ENCODE data around the gene BECN2.

BECN2 gene

DNA sequence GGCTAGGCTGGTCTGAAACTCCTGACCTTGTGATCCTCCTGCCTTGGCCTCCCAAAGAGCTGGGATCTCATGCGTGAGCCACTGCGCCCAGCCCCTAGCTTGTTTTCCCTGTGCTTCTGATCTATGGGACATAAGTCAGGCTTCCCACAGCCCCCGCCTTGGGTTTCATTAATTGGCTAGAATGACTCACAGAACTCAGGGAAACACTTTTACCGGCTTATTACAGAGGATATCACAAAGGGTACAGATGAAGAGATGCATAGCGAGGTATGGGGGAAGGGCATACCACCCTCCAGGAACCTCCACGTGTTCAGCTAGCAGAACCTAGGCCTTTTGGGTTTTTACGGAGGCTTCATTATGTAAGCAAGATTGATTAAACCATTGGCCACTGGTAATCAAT lies 42.9 kb downstream of the BECN2 start:
- TF ChIP-seq, protein P1, sequence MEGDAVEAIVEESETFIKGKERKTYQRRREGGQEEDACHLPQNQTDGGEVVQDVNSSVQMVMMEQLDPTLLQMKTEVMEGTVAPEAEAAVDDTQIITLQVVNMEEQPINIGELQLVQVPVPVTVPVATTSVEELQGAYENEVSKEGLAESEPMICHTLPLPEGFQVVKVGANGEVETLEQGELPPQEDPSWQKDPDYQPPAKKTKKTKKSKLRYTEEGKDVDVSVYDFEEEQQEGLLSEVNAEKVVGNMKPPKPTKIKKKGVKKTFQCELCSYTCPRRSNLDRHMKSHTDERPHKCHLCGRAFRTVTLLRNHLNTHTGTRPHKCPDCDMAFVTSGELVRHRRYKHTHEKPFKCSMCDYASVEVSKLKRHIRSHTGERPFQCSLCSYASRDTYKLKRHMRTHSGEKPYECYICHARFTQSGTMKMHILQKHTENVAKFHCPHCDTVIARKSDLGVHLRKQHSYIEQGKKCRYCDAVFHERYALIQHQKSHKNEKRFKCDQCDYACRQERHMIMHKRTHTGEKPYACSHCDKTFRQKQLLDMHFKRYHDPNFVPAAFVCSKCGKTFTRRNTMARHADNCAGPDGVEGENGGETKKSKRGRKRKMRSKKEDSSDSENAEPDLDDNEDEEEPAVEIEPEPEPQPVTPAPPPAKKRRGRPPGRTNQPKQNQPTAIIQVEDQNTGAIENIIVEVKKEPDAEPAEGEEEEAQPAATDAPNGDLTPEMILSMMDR (IDR thresholded peaks at IDR 0.05; ENCODE audit: control extremely low read depth, extremely low read depth, low read depth, missing control alignments): no peak
- CTCF ChIA-PET: interaction anchor here (1.0 to 4.3 kb wide), 4 partner anchors 8 to 103 kb away, joined by 3 to 25 read pairs (median 12); partner anchors contain the start of gene BECN2
- DNase-seq (ENCODE audit: extremely low spot score): no peak
- POLR2A ChIA-PET: no interaction called here

DNA sequence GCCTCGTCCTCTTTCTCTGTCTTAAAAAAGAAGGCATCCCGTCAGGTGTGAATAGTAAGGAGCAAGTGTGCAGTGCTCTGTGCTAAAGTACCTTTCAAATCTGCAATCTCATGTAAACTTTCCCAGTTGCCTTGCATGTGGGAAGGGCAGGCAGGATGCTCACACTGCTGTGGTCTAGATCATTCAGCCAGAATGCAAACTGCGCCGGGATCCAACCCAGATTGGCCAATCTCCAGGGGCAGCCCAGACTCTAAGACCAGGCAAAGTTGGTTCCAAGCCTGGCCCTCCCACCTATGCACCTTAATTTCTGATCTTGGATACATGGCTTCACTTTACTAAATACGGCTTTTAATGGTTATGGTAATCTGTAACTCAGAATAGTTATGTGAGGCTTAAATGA lies 44.5 kb downstream of the BECN2 start:
- ChIA-PET CTCF (no interaction called here), POLR2A (no interaction called here)
- no peak for DNase-seq (ENCODE audit: extremely low spot score)
- TF ChIP-seq, protein P1 (IDR thresholded peaks at IDR 0.05; ENCODE audit: control extremely low read depth, extremely low read depth, low read depth, missing control alignments): no peak

GRCh38 chr1:242002510-242002909 lies 44.9 kb downstream of the BECN2 start:
- DNase-seq (ENCODE audit: extremely low spot score): no peak
- ChIA-PET POLR2A (no interaction called here), CTCF (no interaction called here)
- TF ChIP-seq, protein P1 (IDR thresholded peaks at IDR 0.05; ENCODE audit: control extremely low read depth, extremely low read depth, low read depth, missing control alignments): no peak

DNA sequence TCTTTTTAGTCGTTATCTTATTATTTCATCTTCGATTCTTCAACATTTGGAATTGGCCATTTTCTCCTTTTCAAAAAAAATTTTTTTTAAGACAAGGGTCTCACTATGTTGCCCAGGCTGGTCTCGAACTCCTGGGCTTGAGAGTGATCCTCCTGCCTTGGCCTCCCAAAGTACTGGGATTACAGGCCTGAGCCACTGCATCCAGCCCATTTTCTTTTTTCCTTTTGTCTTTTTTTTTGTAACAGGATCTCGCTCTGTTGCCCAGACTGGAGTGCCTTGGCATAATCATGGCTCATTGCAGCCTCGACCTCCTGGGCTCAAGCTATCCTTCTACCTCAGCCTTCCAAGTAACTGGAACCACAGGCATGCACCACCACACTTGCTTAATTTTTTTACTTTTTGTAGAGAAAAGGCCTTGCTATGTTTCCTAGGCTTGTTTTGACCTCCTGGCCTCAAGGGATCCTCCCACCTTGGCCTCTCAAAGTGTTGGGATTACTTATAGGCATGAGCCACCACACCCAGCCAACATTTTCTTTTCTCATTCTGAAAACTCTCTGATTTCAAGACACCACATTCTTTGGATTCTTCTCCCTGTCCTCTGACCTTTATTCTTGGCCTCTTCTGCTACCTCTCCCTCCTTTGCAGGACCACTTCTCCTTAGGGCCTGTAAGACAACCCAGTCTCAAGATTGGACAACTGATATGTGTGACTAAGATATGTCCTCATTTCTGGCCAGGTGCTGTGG lies 47.4 kb downstream of the BECN2 start:
- POLR2A ChIA-PET: no interaction called here
- no peak for DNase-seq (ENCODE audit: extremely low spot score)
- TF ChIP-seq, protein P1 (IDR thresholded peaks at IDR 0.05; ENCODE audit: control extremely low read depth, extremely low read depth, low read depth, missing control alignments): no peak
- CTCF ChIA-PET: no interaction called here

DNA sequence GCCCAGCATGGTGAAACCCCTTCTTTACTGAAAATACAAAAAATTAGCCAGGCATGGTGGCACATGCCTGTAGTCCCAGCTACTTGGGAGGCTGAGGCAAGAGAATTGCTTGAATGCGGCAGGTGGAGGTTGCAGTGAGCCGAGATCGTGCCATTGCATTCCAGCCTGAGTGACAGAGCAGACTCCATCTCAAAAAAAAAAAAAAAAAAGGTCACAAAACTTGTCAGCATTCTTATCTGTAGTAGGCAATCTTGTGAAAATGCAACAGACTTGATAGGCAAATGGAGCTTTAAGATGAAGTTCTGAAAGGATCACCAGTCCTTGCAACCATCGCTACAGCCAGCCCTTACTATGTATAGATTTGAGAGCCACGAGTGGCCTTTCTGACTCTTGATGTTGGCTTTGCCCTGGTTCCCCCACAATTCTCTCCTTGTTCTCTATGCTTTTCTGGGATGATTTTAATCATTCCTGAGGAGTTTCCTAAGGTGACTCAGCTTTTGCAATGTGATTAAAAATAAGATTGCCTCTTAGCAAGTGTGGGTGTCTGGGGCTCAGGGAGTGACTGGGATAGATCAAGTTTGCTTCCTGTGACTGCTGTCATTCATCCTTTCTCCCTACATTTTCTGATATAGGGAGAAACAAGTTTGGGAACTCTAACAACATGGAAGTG lies 48.4 kb downstream of the BECN2 start:
- TF ChIP-seq, protein P1 (IDR thresholded peaks at IDR 0.05; ENCODE audit: control extremely low read depth, extremely low read depth, low read depth, missing control alignments): no peak
- POLR2A ChIA-PET: no interaction called here
- DNase-seq (ENCODE audit: extremely low spot score): no peak
- CTCF ChIA-PET: interaction anchor here (1.0 to 4.4 kb wide), 3 partner anchors 8 to 395 kb away, joined by 3 to 21 read pairs (median 3); partner anchors contain the start of gene MAP1LC3C

- POLR2A ChIA-PET: no interaction called here
- TF ChIP-seq, protein P1 (IDR thresholded peaks at IDR 0.05; ENCODE audit: control extremely low read depth, extremely low read depth, low read depth, missing control alignments): no peak
- no peak for DNase-seq (ENCODE audit: extremely low spot score)
- CTCF ChIA-PET: interaction anchor here (0.9 to 4.4 kb wide), 4 partner anchors 9 to 396 kb away, joined by 3 to 21 read pairs (median 3); partner anchors contain the start of gene MAP1LC3C
Measured at GRCh38 chr1:242006976-242007375, 49.4 kb downstream of the BECN2 start.
